SK-N-SH (cell line): Measurements from ENCODE around the gene DISP2. TPM values are rescaled to one million over a fixed set of nuclear protein-coding genes. Genes with fewer than 3 reads are reported as not detected.

Experiments used
- polyA plus RNA-seq, 3 experiments: library from polyadenylated mRNA; depleted of rRNA; stranded (reverse); fragments of >200 nt; gene quantifications; 2 replicates each; pipeline ENCODE4 v1.2.3, GENCODE V29; 2012

DISP2 gene
- polyA plus RNA-seq, 1 of the 3 experiments (the other 2 are of a cell fraction): 0.12 TPM

Other genes with a start within 250 kb of the DISP2 start
- 0.72 and 1.0 TPM in 2 replicates for gene BMF, start 249.3 kb upstream of the DISP2 start, polyA plus RNA-seq (2012; rRNA removed)
- 12.6 and 13.8 TPM in 2 replicates for gene BUB1B, start 197.2 kb upstream of the DISP2 start, polyA plus RNA-seq (2012; rRNA removed)
- 0.07 and 0.16 TPM in 2 replicates for gene PAK6, start 119.2 kb upstream of the DISP2 start, polyA plus RNA-seq (2012; rRNA removed)
- gene ANKRD63, start 75.2 kb upstream of the DISP2 start, polyA plus RNA-seq (2012; rRNA removed): not detected in 2 replicates
- 0.15 TPM in 2 replicates for gene PLCB2, start 50.3 kb upstream of the DISP2 start, polyA plus RNA-seq (2012; rRNA removed)
- gene INAFM2, start 34.5 kb upstream of the DISP2 start, polyA plus RNA-seq (2012; rRNA removed): 7.8 and 9.8 TPM in 2 replicates
- 13.7 and 14.2 TPM in 2 replicates for gene CCDC9B, start 17.3 kb upstream of the DISP2 start, polyA plus RNA-seq (2012; rRNA removed)
- not detected in 2 replicates for gene PHGR1, start 7.2 kb upstream of the DISP2 start, polyA plus RNA-seq (2012; rRNA removed)
- 25.5 and 29.5 TPM in 2 replicates for gene KNSTRN, start 24.5 kb downstream of the DISP2 start, polyA plus RNA-seq (2012; rRNA removed)
- 54.2 and 73.8 TPM in 2 replicates for gene IVD, start 47.6 kb downstream of the DISP2 start, polyA plus RNA-seq (2012; rRNA removed)
- 4.7 and 5.5 TPM in 2 replicates for gene BAHD1, start 82.7 kb downstream of the DISP2 start, polyA plus RNA-seq (2012; rRNA removed)
- 34.2 and 43.2 TPM in 2 replicates for gene CHST14, start 112.8 kb downstream of the DISP2 start, polyA plus RNA-seq (2012; rRNA removed)
- 7.4 and 8.2 TPM in 2 replicates for gene CCDC32, start 206.8 kb downstream of the DISP2 start, polyA plus RNA-seq (2012; rRNA removed)
- gene RPUSD2, start 211.1 kb downstream of the DISP2 start, polyA plus RNA-seq (2012; rRNA removed): 10.3 and 10.8 TPM in 2 replicates
- gene KNL1, start 236.0 kb downstream of the DISP2 start, polyA plus RNA-seq (2012; rRNA removed): 1.6 and 2.0 TPM in 2 replicates